GM18951 (cell line): Measurements from ENCODE around the gene KCNN3.

Experiments
- POLR2A ChIP-seq: IDR thresholded peaks from 4 replicates; pipeline ENCODE4 v1.6.1; 2011; ENCODE audit warnings: mild to moderate bottlenecking; ENCODE audit not compliant: insufficient read length, insufficient read depth; ENCODE audit errors: extremely low read depth
- in situ Hi-C: fragments of 300-500 bp; cut with MboI; formaldehyde crosslinking; loops from one replicate; pipeline ENCODE4 v1.12.0; 2022; ENCODE audit warnings: low sequenced_read_pairs, mixed read lengths, inconsistent platforms; ENCODE audit not compliant: unreplicated experiment

The KCNN3 gene

DNA sequence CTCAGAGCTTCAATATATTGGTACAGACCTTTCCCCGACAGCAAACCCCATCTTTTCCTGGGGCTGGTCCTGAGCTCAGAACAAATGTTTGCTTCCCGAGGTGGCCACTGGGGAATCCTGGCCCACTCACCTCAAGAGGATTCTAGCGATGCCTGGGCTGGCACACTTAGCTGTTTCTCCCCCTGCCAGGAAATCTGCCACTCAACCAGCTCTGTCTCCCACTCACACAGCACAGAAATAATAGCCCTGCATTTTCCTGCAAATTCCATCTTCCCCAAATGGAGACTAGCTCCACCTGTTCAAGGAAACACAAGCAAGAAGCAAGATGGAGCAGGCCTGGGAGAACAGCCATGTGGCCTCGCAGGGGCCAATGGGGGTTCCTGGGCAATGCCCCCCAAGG, 21.1 kb downstream of the KCNN3 start:
- in situ Hi-C loops = no loop called here
- no peak for TF ChIP-seq POLR2A

- in situ Hi-C loops = no loop called here
- TF ChIP-seq POLR2A = no peak
Measured at GRCh38 chr1:154847891-154848290, 22.2 kb downstream of the KCNN3 start.

DNA sequence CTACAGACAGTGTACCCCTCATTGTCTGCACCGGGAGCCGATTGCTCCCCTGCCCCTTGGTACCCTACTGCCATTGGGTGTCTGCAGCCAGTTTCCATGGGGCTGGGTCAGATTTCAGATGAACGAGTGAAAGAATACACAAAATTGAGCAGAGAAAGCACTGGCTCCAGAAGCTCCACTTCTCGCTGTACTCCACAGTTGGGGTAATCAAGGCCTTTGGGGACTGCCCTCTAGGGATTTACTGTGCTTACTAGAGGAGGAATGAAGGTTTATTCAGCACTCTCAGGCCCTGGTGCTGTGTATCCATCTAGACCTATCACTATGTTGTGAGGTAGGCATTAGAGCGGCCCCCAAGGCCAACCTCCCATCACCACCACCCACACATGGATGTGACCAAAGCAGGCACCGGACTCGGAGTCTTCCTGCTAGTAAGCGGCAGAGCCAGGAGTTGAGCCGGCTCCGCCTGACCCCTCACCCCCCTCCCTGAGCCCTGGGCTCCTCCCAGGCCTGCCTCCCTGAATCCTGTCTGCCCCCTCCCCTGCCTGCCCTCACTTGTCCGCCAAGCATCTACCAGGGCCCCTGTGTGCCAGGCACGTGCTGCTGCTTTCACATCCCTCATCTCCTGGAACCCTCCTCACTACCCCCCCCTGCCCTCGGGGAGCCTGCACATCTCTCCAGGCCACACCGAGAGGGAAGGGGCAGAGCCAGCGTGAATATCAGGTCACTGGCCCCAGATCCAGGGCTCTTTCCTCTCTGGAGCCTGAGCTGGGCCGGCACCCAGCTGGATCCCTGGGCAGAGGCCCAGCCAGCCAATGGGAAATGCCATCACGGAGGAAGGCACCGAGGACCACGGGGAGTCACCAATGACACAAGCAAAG, 23.3 kb downstream of the KCNN3 start:
- in situ Hi-C loops = no loop called here
- TF ChIP-seq POLR2A = no peak

DNA sequence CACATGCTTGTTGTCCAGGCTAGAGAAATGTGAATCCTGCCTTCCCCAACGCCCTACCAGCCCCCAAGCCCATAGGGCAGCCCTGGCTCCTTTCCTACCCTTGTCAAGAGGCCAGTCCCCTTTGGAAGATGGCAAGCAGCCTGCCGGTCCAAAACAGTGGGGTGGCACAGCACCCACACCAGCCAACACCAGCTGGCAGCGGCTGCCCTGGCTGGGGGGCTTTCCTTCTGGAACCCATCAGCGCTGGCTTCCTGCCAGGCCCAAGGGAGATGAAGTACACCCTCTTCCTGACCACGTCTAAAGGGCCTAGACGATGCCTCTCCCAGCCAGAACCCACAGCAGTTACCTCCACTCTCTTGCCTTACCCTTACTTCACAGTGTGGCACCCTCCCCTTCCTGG, 24.2 kb downstream of the KCNN3 start:
- in situ Hi-C loops = no loop called here
- no peak for TF ChIP-seq POLR2A

GRCh38 chr1:154845174-154845573, 24.9 kb downstream of the KCNN3 start:
- no peak for TF ChIP-seq POLR2A
- in situ Hi-C loops = no loop called here

- in situ Hi-C loops = no loop called here
- TF ChIP-seq POLR2A = no peak
Measured at GRCh38 chr1:154844297-154844681, 25.8 kb downstream of the KCNN3 start.

GRCh38 chr1:154843636-154844296, 26.3 kb downstream of the KCNN3 start:
- in situ Hi-C loops = no loop called here
- TF ChIP-seq POLR2A = no peak

- in situ Hi-C loops = no loop called here
- no peak for TF ChIP-seq POLR2A
Measured at GRCh38 chr1:154842635-154843034, 27.4 kb downstream of the KCNN3 start.

GRCh38 chr1:154841384-154841783, 28.7 kb downstream of the KCNN3 start:
- in situ Hi-C loops = no loop called here
- TF ChIP-seq POLR2A = no peak

- in situ Hi-C loops = no loop called here
- no peak for TF ChIP-seq POLR2A
Measured at GRCh38 chr1:154840269-154841176, 29.6 kb downstream of the KCNN3 start.

DNA sequence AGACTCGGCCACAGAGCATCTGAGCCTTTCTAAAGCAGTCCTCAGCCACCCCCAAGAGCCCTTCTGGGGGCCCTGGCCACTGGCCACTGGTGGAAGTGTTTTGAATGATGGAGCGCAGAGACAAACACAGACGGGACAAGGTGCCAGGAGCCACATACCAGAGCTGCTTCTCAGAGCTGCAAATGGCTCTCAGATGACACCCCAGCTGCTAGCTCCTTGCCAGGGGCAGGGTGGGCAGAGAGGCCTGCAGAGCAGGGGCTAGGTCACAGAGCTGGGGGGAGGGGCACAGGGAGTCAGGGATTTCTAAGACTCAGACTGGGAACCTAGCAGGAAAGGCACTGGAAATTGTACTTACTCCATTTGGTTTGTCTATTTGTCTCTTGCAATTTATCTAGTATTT, 30.4 kb downstream of the KCNN3 start:
- no peak for TF ChIP-seq POLR2A
- in situ Hi-C loops = no loop called here

GRCh38 chr1:154838988-154839387, 31.1 kb downstream of the KCNN3 start:
- no peak for TF ChIP-seq POLR2A
- in situ Hi-C loops = no loop called here

DNA sequence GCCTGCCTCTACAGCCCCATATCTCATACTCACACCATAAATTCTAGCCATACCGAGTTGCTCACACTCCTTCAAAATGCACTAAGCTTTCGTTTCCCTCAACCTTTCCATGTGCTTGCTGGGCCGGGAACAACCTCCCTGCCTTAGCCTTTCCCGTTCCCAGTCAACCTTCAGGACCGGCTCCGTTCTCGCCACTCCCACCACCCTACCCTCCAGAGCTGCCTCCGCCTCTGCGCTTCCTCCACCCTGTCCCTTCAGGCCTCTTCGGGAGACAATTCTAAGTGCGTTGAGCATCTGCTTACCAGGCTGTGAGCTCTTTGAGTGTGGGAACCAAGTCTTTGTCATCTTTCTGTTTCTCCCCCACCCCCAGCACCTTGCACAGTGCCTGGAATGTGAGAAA, 31.6 kb downstream of the KCNN3 start:
- TF ChIP-seq POLR2A = no peak
- in situ Hi-C loops = no loop called here
